ENCODE data around the gene SCO2. TPM values are rescaled to one million over a fixed set of nuclear protein-coding genes. Genes with fewer than 3 reads are reported as not detected.

Gene SCO2
- polyA plus RNA-seq, 1 experiment, result 2.5 TPM

DNA sequence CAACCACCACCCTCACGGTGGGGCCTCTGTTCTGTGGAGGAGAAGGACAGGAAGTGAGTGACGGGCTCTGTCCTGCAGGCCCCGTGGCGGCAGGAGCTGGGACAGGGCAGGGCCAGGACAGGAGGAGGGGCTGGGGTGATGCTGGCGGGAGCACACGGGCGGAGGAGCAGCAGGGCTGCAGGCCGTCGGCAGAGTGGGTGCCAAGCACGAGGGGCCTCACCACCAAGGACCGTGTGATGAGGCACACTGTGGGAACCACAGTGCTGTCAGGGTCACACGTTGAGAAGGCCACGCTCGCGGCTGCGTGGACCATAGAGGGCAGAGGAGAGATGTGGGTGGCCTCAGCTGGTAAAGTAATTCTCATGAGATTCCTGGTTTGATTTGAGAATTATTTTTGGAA is 8.5 kb downstream of the SCO2 start:
- CTCF ChIA-PET, result interaction anchor here (1.7 to 4.2 kb wide), 2 partner anchors 8 to 104 kb away, joined by 4 to 22 read pairs; partner anchors contain the start of gene SCO2
- POLR2A ChIA-PET, result no interaction called here
- TF ChIP-seq, protein P1, sequence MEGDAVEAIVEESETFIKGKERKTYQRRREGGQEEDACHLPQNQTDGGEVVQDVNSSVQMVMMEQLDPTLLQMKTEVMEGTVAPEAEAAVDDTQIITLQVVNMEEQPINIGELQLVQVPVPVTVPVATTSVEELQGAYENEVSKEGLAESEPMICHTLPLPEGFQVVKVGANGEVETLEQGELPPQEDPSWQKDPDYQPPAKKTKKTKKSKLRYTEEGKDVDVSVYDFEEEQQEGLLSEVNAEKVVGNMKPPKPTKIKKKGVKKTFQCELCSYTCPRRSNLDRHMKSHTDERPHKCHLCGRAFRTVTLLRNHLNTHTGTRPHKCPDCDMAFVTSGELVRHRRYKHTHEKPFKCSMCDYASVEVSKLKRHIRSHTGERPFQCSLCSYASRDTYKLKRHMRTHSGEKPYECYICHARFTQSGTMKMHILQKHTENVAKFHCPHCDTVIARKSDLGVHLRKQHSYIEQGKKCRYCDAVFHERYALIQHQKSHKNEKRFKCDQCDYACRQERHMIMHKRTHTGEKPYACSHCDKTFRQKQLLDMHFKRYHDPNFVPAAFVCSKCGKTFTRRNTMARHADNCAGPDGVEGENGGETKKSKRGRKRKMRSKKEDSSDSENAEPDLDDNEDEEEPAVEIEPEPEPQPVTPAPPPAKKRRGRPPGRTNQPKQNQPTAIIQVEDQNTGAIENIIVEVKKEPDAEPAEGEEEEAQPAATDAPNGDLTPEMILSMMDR (IDR thresholded peaks at IDR 0.05; ENCODE audit: insufficient read depth, low read depth, low read length), result no peak
- DNase-seq (ENCODE audit: low read depth), result no peak
- H3K27me3 ChIP-seq (ENCODE audit: control insufficient read depth, insufficient read depth, low read length), result no peaks in the 10 kb centered on the region
- H3K4me3 ChIP-seq (ENCODE audit: low read depth, low read length), result no peak overlapping the region
- H3K36me3 ChIP-seq (ENCODE audit: control insufficient read depth, insufficient read depth, low read length), result peaks cover 12% of the 10 kb centered on the region

DNA sequence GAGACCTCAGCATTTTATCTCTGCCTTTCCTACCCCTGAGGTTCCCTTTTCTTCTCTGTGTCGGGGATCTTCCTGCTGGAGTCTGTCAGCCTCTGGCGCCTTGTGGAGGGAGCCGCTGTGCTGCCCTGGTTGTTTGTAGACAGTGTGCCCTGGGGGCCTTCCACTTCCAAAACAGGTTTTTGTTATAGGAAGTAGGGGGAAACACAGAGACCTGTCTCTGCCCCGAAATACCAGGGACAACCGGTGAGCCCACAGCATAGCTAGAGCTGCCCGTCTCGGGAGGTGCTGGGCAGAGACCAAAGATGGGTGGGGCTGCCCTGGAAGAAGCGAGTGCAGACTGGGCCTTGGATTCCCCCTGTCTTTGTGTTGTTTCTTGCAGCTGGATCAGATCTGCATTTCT is 9.3 kb downstream of the SCO2 start:
- CTCF ChIA-PET, result interaction anchor here (1.5 to 4.2 kb wide), 2 partner anchors 9 to 19 kb away, joined by 4 to 22 read pairs; partner anchors contain the start of gene SCO2
- Histone ChIP-seq H3K4me3 (ENCODE audit: low read depth, low read length) (no peak overlapping the region), H3K27me3 (ENCODE audit: control insufficient read depth, insufficient read depth, low read length) (no peaks in the 10 kb centered on the region), H3K36me3 (ENCODE audit: control insufficient read depth, insufficient read depth, low read length) (peaks cover 9% of the 10 kb centered on the region)
- POLR2A ChIA-PET, result no interaction called here
- no peak for DNase-seq (ENCODE audit: low read depth)
- TF ChIP-seq, protein P1 (IDR thresholded peaks at IDR 0.05; ENCODE audit: insufficient read depth, low read depth, low read length), result no peak

DNA sequence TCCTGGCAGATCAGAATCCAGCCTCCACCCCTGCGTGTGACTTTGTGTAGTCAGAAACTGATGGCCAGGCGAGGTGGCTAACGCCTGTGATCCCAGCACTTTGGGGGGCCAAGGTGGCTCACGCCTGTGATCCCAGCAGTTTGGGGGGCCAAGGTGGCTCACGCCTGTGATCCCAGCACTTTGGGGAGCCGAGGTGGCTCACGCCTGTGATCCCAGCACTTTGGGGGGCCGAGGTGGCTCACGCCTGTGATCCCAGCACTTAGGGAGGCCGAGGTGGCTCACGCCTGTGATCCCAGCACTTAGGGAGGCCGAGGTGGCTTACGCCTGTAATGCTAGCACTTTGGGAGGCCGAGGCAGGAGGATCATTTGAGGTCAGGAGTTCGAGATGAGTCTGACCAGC is 12.2 kb downstream of the SCO2 start:
- ChIA-PET POLR2A (no interaction called here), CTCF (no interaction called here)
- DNase-seq (ENCODE audit: low read depth), result no peak
- Histone ChIP-seq H3K36me3 (ENCODE audit: control insufficient read depth, insufficient read depth, low read length) (peaks cover 4% of the 10 kb centered on the region), H3K27me3 (ENCODE audit: control insufficient read depth, insufficient read depth, low read length) (no peaks in the 10 kb centered on the region), H3K4me3 (ENCODE audit: low read depth, low read length) (no peak overlapping the region)
- TF ChIP-seq, protein P1 (IDR thresholded peaks at IDR 0.05; ENCODE audit: insufficient read depth, low read depth, low read length), result no peak

DNA sequence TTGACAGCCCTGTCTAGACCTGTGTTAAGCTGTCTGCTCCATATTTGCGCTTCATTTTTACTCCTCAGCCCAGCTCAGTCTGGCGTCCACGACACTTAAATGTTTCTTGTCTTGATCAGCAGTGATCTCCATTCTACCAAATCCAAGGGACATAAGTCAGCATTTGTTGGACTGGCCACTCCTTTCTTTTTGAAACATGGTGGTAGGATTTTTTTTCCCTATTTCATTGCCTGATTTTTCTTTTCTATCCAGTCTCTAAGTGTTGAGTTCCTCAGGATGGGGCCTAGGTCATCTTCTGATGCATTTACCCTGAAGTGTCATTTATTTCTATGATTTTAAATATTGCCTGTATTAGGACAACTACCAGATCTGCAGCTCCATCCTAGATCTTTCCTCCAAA is 16.5 kb downstream of the SCO2 start:
- Histone ChIP-seq H3K27me3 (ENCODE audit: control insufficient read depth, insufficient read depth, low read length) (no peaks in the 10 kb centered on the region), H3K4me3 (ENCODE audit: low read depth, low read length) (peak overlapping the region; percentile 92), H3K36me3 (ENCODE audit: control insufficient read depth, insufficient read depth, low read length) (peaks cover 15% of the 10 kb centered on the region)
- ChIA-PET POLR2A (interaction anchor here (0.6 kb wide), 1 partner anchor 16 kb away, joined by 4 read pairs; no protein-coding TSS in a partner anchor), CTCF (interaction anchor here (1.5 to 2.3 kb wide), 2 partner anchors 11 to 17 kb away, joined by 3 to 8 read pairs; partner anchors contain the start of gene SCO2)
- TF ChIP-seq, protein P1 (IDR thresholded peaks at IDR 0.05; ENCODE audit: insufficient read depth, low read depth, low read length), result no peak
- DNase-seq (ENCODE audit: low read depth), result no peak

DNA sequence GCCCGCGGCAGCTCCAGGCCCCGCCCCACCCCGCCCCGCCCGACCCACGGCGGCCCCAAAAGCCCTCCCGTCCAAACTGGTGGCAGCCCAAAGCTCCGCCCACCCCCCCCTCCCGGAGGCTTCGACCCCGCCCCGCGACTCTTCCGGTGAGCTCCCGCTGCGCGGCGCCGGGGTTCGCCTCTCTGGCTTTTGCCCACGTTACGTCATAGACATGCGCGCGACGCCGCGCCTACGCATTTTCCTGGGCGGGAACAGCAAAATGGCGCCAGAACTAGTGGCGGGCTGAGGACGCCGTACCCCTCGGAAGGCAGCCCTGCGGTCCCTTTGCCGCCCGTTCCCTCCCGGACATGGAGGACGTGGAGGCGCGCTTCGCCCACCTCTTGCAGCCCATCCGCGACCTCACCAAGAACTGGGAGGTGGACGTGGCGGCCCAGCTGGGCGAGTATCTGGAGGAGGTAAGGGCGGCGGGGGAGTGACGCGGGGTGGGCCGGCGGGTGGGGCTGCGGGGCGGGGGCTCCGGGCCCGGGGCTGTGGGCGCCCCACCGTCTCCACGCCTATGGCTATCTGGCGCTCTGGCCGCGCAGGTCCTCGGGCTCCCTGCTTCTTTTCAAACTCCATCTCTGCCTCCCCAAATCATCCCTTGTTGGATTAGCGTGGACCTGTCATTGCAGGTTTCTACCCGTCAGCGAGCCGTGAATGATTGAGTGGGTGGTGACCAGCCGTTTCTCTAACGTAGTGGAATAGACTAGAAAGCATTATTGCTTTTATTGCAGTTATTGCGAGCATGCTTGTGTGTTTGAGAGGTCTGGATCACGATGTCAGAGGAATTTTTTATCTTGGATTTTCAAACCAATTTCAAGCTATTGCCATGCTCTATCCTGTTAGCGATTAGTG is 17.2 kb downstream of the SCO2 start, which contains the start of gene NCAPH2:
TSS of gene NCAPH2 (plus strand) at position 234 of the 894 bp plus-strand sequence. CDS start at position 348, 114 bp downstream.
- POLR2A ChIA-PET, result interaction anchor here (0.6 to 1.1 kb wide), 3 partner anchors 13 to 22 kb away, joined by 3 to 9 read pairs (median 4); partner anchors contain the start of genes SCO2 and TYMP
- peak; percentile 55 for DNase-seq (ENCODE audit: low read depth)
- Histone ChIP-seq H3K4me3 (ENCODE audit: low read depth, low read length) (peak within 1 kb of the TSS; percentile 99), H3K27me3 (ENCODE audit: control insufficient read depth, insufficient read depth, low read length) (no peaks in the 10 kb centered on the region), H3K36me3 (ENCODE audit: control insufficient read depth, insufficient read depth, low read length) (peaks cover 20% of the 10 kb centered on the region)
- CTCF ChIA-PET, result interaction anchor here (1.1 to 3.1 kb wide), 4 partner anchors 11 to 166 kb away, joined by 3 to 13 read pairs (median 9); partner anchors contain the start of gene SCO2
- TF ChIP-seq, protein P1 (IDR thresholded peaks at IDR 0.05; ENCODE audit: insufficient read depth, low read depth, low read length), result 0 out of 2 replicates have a peak, but pooled peaks have one; percentile 6
